ENCODE results near the gene PPP5C. TPM values are rescaled to one million over a fixed set of nuclear protein-coding genes. Genes with fewer than 3 reads are reported as not detected.

PPP5C gene
- total RNA-seq, 1 donor from 2014 or later: 57.7 TPM

GRCh38 chr19:46330319-46330918 is 16.5 kb upstream of the PPP5C start:
- ChIA-PET CTCF (no interaction called here), POLR2A (no interaction called here)
- no peak for TF ChIP-seq CTCF (IDR thresholded peaks at IDR 0.05)
- intact Hi-C loops (cut with micrococcal nuclease): no loop called here
- Mint-ChIP-seq H3K36me3 (ENCODE audit: low read depth) (no peaks in the 10 kb centered on the region), H3K4me1 (no peaks in the 10 kb centered on the region), H3K27ac (no peak overlapping the region), H3K27me3 (peaks cover 7% of the 10 kb centered on the region), H3K9me3 (peaks cover 22% of the 10 kb centered on the region), H3K4me3 (no peak overlapping the region)
- no peak for ATAC-seq (ENCODE audit: low read depth)
- DNase-seq: no peak

- no peak for TF ChIP-seq CTCF (IDR thresholded peaks at IDR 0.05)
- ATAC-seq (ENCODE audit: low read depth) (no peak), DNase-seq (no peak)
- POLR2A ChIA-PET: no interaction called here
- Mint-ChIP-seq H3K27ac (no peak overlapping the region), H3K4me1 (no peaks in the 10 kb centered on the region), H3K36me3 (ENCODE audit: low read depth) (no peaks in the 10 kb centered on the region), H3K27me3 (peaks cover 4% of the 10 kb centered on the region), H3K4me3 (no peak overlapping the region), H3K9me3 (no peaks in the 10 kb centered on the region)
- intact Hi-C loops (cut with micrococcal nuclease): no loop called here
- CTCF ChIA-PET: no interaction called here
Observed at GRCh38 chr19:46337487-46337886, 9.4 kb upstream of the PPP5C start.

- H3K36me3 Mint-ChIP-seq (ENCODE audit: low read depth): no peaks in the 10 kb centered on the region
- no peak for TF ChIP-seq CTCF (IDR thresholded peaks at IDR 0.05)
- no peaks in the 10 kb centered on the region for H3K4me1 Mint-ChIP-seq
- H3K9me3 Mint-ChIP-seq: no peaks in the 10 kb centered on the region
- H3K27ac Mint-ChIP-seq: no peak overlapping the region
- no peak overlapping the region for H3K4me3 Mint-ChIP-seq
- ATAC-seq (ENCODE audit: low read depth): no peak
- intact Hi-C loops (cut with micrococcal nuclease): no loop called here
- peaks cover 7% of the 10 kb centered on the region for H3K27me3 Mint-ChIP-seq
- no peak for DNase-seq
- ChIA-PET CTCF (no interaction called here), POLR2A (no interaction called here)
Observed at GRCh38 chr19:46339446-46339845, 7.4 kb upstream of the PPP5C start.

- Mint-ChIP-seq H3K9me3 (no peaks in the 10 kb centered on the region), H3K4me1 (no peaks in the 10 kb centered on the region), H3K27me3 (peaks cover 7% of the 10 kb centered on the region), H3K36me3 (ENCODE audit: low read depth) (no peaks in the 10 kb centered on the region), H3K27ac (no peak overlapping the region), H3K4me3 (no peak overlapping the region)
- TF ChIP-seq CTCF (IDR thresholded peaks at IDR 0.05): no peak
- intact Hi-C loops (cut with micrococcal nuclease): loop anchor here (10.0 kb wide), 1 partner anchor 455 kb away; the partner anchor contains the start of gene IRF2BP1
- no peak for DNase-seq
- ChIA-PET POLR2A (no interaction called here), CTCF (interaction anchor here (0.7 kb wide), 1 partner anchor 55 kb away, joined by 3 read pairs; no protein-coding TSS in a partner anchor)
- ATAC-seq (ENCODE audit: low read depth): no peak
Observed at GRCh38 chr19:46340051-46340659, 6.7 kb upstream of the PPP5C start.

- CTCF ChIA-PET: no interaction called here
Observed at GRCh38 chr19:46341937-46342336, 5.0 kb upstream of the PPP5C start.

More at GRCh38 chr19:46341937-46342336, 5.0 kb upstream of the PPP5C start:
- DNase-seq (no peak), ATAC-seq (ENCODE audit: low read depth) (no peak)
- H3K4me1 Mint-ChIP-seq: peaks cover 5% of the 10 kb centered on the region
- no peak overlapping the region for H3K27ac Mint-ChIP-seq
- peaks cover 5% of the 10 kb centered on the region for H3K27me3 Mint-ChIP-seq
- TF ChIP-seq CTCF (IDR thresholded peaks at IDR 0.05): no peak
- no peak overlapping the region for H3K4me3 Mint-ChIP-seq
- no peaks in the 10 kb centered on the region for H3K36me3 Mint-ChIP-seq (ENCODE audit: low read depth)
- intact Hi-C loops (cut with micrococcal nuclease): loop anchor here (10.0 kb wide), 1 partner anchor 457 kb away; the partner anchor contains the start of gene IRF2BP1
- POLR2A ChIA-PET: no interaction called here
- no peaks in the 10 kb centered on the region for H3K9me3 Mint-ChIP-seq
